HG02610 (cell line): ENCODE measurements around the gene SENP8.
A peak's percentile ranks its signal among the peaks of the same experiment; 100 is the strongest.

Experiments used
- ATAC-seq: cut with Tn5 transposase; IDR thresholded peaks from one replicate; pipeline ENCODE4 v1.9.1; 2021; ENCODE audit warnings: mild to moderate bottlenecking, moderate library complexity; ENCODE audit not compliant: unreplicated experiment

The SENP8 gene

DNA sequence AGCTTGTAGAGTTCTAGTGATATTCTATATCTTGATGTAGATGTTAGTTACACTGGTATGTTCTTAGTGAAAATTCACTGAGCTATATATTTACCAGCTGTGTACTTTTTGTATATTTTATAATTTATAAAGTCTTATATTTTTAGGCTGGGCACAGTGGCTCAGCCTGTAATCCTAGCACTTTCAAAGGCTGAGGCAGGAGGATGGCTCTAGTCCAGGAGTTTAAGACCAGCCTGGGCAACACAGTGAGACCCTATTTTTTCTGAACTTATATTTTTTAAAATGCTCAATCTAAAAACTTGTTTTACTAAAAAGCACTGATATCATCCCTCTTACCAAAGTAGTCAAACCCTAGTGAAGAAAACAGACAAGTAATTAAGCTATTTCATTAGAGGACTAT is 5.4 kb upstream of the SENP8 start:
- no peak for ATAC-seq

- ATAC-seq = no peak
Observed at GRCh38 chr15:72113347-72114031, 4.7 kb upstream of the SENP8 start.

GRCh38 chr15:72116731-72117485 is 1.3 kb upstream of the SENP8 start:
- no peak for ATAC-seq

DNA sequence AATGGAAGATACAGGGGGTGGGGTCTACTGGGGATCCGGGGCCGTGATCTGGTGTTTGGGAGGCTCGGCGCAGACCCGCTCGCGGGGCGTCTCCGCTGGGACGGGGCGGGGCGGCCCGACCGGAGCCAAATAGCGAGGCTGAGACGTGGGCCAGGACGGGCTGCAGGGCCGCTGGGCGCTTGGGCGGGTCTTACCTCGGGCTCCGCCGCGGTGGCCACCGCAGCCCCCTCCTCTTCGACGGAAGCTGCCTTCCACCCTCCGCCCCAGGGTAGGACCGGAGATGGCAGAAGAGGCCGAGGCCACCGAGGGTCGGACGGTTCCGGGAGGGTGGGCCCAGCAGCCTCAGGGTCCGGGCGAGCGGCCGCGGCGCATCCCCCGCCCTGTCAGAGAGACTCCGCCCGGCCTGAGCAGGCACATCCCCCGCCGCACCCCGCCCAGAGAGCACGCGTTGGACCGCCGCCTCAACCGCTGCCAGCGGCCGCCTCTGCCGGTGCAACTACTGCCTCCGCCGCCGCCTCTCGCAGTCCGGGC is 652 bp upstream of the SENP8 start:
- ATAC-seq = peak; percentile 63

DNA sequence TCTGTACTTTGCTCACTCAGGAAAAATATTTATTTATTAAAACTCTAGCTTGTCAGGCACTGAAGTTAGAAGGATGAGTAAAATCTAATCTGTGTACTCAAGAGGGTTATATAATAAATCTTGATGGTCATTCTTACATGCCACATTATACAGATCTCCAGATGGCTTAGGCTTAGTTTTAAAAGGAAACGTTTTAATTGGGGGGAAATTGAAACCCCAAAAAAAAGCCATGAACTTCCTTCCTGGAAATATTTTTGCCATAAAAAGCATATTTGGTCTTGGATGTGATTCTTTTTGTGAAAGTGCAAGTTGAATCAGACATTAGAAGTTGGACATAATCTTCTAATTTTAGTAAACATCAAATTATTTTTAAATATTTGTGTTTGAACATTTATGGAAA is 6.0 kb downstream of the SENP8 start:
- no peak for ATAC-seq

- ATAC-seq = no peak
Observed at GRCh38 chr15:72127724-72128322, 9.6 kb downstream of the SENP8 start.

DNA sequence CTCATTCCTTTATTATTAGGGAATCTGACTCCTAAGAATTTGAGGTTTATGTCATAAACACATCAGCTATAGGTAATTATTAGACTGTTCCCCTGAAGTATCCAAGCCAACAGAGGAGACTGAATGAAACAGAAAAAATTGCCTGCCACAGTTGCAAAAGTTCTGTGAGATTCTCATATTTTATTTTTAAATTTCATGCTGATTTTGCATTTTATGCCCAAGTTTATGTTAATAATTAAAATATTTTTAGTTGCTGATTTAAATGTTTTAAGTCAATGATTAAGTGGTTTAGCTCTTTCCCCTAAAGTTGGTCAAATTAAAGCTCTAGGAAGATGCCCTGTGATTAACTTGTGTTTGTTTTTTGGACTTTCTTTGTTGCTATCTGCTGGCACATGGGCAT is 10.2 kb downstream of the SENP8 start:
- ATAC-seq = no peak

GRCh38 chr15:72130272-72130671 is 12.1 kb downstream of the SENP8 start:
- ATAC-seq = no peak

GRCh38 chr15:72131922-72132321 is 13.7 kb downstream of the SENP8 start:
- no peak for ATAC-seq

DNA sequence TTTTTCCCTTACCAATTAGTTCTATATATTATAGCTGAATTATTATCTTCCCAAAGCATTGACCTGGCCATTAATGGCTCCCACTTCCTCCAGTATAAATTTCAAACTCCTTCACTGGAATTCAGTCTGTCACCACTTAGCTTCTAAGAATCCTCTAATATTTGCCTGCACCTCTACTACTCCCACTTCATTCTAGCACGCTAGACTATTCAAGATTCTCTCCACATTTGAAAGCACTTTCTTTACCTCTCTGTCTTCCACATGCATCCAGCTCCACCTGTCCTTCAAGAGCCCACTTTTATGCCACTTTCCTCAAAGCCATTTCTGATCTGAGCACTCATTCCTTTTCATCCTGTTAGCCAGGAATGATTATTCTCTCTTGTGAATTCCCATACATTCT is 15.0 kb downstream of the SENP8 start:
- ATAC-seq = no peak

DNA sequence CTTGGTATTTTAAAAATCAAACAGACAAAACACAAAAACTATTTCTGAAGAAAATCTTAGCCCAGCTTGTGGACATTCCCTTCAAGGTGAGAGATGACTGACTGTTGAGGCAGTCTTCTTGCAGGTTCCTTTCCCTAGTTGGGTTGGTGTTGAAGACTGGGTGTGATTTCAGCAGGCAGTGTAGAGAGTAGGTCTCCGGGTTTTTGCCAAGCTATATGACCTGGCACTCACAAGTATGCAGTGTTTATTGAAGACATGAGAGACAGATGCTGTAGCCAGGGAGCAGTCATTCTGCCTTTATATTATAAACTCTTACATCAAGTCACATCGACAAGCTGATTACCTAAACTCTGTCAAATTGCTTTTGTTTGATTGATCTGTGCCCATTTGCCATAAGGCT is 17.5 kb downstream of the SENP8 start:
- ATAC-seq = no peak

GRCh38 chr15:72136170-72137051 is 18.2 kb downstream of the SENP8 start:
- no peak for ATAC-seq

DNA sequence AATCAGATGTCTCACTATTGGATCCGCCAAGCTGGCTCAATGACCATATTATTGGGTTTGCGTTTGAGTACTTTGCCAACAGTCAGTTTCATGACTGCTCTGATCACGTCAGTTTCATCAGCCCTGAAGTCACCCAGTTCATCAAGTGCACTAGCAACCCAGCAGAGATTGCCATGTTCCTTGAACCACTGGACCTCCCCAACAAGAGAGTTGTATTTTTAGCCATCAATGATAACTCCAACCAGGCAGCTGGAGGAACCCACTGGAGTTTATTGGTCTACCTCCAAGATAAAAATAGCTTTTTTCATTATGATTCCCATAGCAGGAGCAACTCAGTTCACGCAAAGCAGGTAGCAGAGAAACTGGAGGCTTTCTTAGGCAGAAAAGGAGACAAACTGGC is 21.5 kb downstream of the SENP8 start:
- no peak for ATAC-seq

DNA sequence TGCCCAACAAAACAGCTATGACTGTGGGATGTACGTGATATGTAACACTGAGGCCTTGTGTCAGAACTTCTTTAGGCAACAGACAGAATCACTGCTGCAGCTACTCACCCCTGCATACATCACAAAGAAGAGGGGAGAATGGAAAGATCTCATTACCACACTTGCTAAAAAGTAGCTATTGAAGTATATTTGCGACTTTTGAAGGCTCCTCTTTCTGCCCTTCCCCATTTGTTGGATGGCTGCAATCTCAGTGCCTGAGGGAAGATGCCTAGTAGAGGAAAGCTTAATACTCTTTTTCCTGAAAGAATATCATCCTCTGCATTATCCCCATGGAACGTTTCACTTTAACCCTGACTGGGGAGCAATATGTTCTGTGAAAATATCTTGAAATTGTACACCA is 21.9 kb downstream of the SENP8 start:
- ATAC-seq = no peak

DNA sequence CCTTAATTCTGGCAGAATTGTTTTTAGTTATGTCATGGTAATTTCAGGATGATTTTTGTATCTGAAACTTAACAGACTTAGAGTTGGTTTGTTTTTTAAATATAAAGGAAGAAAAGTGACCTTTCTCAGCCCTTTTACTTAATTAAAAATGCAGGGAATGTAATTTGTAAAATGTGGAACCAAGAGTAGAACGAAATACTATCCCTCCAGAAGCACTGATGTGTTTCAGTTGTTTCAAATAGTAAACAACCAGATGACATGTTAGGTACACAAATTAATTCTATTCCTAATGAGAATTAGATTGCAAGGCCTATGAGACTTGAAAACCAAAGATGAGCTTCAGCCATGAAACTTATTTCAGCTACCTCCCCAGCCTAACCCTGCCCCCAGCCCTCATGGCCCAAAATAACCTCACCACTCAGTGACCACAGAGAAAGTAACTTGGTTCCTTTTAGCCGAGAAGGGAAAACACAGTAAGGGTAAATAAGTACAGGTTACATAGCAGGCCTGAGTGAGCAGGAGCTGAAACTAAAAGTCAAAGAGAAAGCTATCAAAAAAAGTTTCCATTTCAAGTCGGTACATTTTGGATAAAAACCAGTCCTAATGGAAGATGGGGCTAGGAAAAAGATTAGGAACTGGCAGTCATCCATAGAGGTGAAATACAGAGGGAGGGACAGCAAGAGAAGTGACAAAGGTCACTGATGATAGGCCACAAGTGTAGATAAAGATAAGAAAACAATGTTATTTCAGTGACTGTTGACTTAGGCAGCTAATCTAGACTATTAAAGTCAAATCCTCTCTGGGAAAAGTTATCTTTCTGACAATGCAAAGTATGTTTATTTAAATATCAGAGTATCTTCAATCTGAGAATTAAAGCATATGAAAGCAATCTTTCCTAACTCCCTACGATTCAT is 23.2 kb downstream of the SENP8 start:
- peak; percentile 99 for ATAC-seq

- ATAC-seq = no peak
Observed at GRCh38 chr15:72146221-72146620, 28.0 kb downstream of the SENP8 start.

- no peak for ATAC-seq
Observed at GRCh38 chr15:72146934-72147333, 28.7 kb downstream of the SENP8 start.

DNA sequence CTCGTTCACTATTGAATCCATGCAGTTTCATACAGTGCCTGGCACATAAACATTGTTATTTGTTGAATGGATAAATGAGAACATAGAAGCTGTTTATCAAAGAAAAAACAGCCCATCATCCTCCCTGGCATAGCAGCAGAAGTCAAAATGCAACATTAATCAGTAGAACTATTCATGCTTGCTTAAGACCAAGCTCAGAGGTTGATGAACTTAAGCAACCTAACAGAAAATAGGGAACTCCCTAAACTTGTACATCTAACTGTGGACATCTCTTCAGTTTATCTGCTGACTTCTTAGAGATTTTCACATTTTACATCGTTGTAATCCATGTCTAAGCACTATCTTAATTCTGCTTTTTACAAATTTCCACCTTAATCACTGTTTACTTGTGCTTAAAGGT is 29.2 kb downstream of the SENP8 start:
- no peak for ATAC-seq

DNA sequence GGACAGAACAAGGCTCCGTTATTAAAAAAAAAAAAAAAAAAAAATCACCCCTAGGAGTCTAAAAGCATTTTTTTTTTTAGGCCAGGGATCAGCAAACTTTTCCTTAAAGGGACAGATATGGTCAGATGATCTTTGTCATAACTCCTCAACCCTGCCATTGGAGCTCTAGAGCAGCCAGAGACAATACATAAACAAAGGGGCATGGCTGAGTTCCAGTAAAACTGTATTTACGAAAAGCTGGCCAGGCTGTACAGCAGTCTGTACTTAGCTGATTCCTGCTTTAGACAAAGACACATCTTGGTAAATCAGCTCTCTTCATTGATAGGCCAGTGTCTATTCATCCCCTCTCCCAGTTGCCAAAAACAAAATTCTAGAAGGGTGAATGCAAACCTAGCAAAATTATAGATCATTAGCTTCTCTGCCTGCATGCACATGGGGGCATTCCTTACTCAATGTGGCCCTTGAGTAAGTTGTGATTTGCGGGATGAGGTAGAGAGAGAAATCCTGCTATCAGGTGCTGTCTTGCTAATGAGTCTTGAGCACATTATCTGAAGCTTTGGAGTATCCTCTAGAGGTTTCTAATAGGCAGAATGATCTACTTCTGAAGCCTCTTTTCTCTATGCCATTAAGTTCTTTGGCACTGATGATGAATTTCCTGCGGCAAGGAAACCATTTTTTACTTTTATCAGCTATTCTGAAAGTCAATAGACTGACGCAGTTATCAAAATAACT is 35.2 kb downstream of the SENP8 start:
- ATAC-seq = no peak
